H1 (cell line): ENCODE data around the gene WWC1.

Source experiments
- ATF2 ChIP-seq: IDR thresholded peaks from 2 replicates; pipeline ENCODE4 v1.6.1; 2012; ENCODE audit warnings: low read length, inconsistent platforms
- BACH1 ChIP-seq: IDR thresholded peaks from 2 replicates; pipeline ENCODE4 v1.6.1; 2012; ENCODE audit warnings: low read length, improper control_type of control experiment
- CBX5 ChIP-seq: fragments of 300-800, 300-1000 bp; sonication (generic); IDR thresholded peaks from 2 replicates; pipeline ENCODE4 v1.7.1; 2016; ENCODE audit warnings: antibody characterized with exemption, low read length, low read depth
- CHD1 ChIP-seq: IDR thresholded peaks from 2 replicates; pipeline ENCODE4 v1.6.1; 2012; ENCODE audit warnings: low read depth, low read length, improper control_type of control experiment
- CTCF ChIP-seq, 3 experiments: IDR thresholded peaks; 1 replicate in 2 of 3; 2 replicates in 1 of 3; pipeline versions ENCODE4 v1.5.1 to v1.6.1; 2011; ENCODE audit warnings: low read length in 3 of 3, mild to moderate bottlenecking in 3 of 3, inconsistent platforms in 2 of 3, low read depth in 1 of 3, moderate library complexity in 1 of 3; ENCODE audit not compliant: insufficient read depth in 1 of 3; ENCODE audit errors: control extremely low read depth in 1 of 3
- EZH2 ChIP-seq: fragments of 200-600 bp; sonication (generic); IDR thresholded peaks from 2 replicates; pipeline ENCODE4 v1.7.1; 2012; ENCODE audit warnings: low read depth, mild to moderate bottlenecking, moderate library complexity, low read length, inconsistent platforms; ENCODE audit not compliant: severe bottlenecking
- TAF1 ChIP-seq: IDR thresholded peaks from 2 replicates; pipeline ENCODE4 v1.6.1; 2011; ENCODE audit warnings: mild to moderate bottlenecking, low read depth, low read length
- TBP ChIP-seq: IDR thresholded peaks from 2 replicates; pipeline ENCODE4 v1.6.1; 2011; ENCODE audit warnings: low read depth, low read length, improper control_type of control experiment
- TF ChIP-seq, protein P1 (sequence below): IDR thresholded peaks from 2 replicates; pipeline ENCODE4 v1.6.1; 2011; ENCODE audit warnings: low read length, improper control_type of control experiment

DNA sequence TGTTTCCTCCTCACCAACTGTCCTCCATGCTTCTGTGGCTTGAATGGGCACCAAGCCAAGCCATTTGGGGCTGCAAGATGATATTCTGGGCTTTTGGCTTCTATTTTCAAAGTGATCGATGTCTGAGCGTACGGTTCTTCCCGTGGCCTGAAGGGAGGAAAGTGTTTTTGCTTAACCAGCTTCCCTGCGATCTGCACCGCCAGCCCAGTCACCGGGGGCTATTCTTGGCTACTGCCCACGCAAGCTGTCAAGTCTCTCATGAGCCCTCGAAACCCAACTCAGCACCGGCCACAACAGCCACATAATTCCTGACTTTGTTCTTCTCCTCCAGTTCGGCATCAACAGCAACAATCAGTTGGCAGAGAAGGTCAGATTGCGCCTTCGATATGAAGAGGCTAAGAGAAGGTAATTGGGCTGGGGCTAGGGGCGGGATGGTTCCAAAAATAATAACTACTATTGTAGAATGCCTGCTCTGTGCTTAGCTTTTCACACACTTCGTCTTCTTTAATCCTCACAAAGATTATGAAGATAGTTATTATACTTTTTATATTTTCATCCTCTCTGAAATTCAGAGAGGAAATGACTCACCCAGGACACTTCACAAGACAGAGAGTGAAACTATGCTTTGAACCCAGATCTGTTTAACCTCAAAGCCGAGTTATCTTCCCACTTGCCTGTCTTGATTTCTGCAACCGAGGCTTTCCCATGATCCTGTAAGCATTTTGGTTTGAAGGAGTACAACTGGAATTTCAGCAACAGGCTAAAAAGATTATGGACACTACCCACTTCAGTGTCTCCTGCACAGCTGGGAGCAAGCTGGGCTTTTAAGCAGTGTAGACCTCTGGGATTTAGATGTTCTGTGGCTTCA lies 118.4 kb downstream of the WWC1 start:
- TF ChIP-seq TAF1 (no peak), TBP (no peak), CTCF (IDR thresholded peaks at IDR 0.05; ENCODE audit: control extremely low read depth in 1 of 3, insufficient read depth in 1 of 3, low read depth in 1 of 3, low read length in 3 of 3) (no peak), CHD1 (no peak), ATF2 (no peak), BACH1 (no peak), EZH2 (no peak), CBX5 (no peak)
- TF ChIP-seq, protein P1, sequence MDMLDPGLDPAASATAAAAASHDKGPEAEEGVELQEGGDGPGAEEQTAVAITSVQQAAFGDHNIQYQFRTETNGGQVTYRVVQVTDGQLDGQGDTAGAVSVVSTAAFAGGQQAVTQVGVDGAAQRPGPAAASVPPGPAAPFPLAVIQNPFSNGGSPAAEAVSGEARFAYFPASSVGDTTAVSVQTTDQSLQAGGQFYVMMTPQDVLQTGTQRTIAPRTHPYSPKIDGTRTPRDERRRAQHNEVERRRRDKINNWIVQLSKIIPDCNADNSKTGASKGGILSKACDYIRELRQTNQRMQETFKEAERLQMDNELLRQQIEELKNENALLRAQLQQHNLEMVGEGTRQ = no peak
